Tibial artery (tissue), 4 donors: ENCODE data around the gene GUCY2C.

Experiments used
- DNase-seq, 2 donors: peaks; one replicate each; pipeline ENCODE4 v3.0.0-alpha.2; 2019
- H3K27ac ChIP-seq, 2 donors: fragments of 200-600 bp; sonication (generic) in 1 of 2; 1 replicate in 1 of 2; 2 replicates in 1 of 2; pipeline ENCODE4 v1.5.1; 2018 to 2019; ENCODE audit warnings: mild to moderate bottlenecking in 1 of 2
- H3K27me3 ChIP-seq, 2 donors: fragments of 200-600 bp; sonication (generic) in 1 of 2; one replicate each; pipeline versions ENCODE4 v1.5.1 to v1.6.0; 2016 to 2019
- H3K36me3 ChIP-seq, 3 donors: fragments of 200-600 bp; sonication (generic) in 2 of 3; one replicate each; pipeline ENCODE4 v1.5.1; 2016 to 2019; ENCODE audit warnings: mild to moderate bottlenecking in 2 of 3
- H3K4me1 ChIP-seq, 4 donors: fragments of 200-600 bp; sonication (generic) in 2 of 4; 1 replicate in 3 of 4; 2 replicates in 1 of 4; pipeline ENCODE4 v1.5.1; 2016 to 2019
- H3K4me3 ChIP-seq, 2 donors: fragments of 200-600 bp; sonication (generic) in 1 of 2; 1 replicate in 1 of 2; 2 replicates in 1 of 2; pipeline ENCODE4 v1.5.1; 2018 to 2019; ENCODE audit warnings: mild to moderate bottlenecking in 2 of 2
- H3K9me3 ChIP-seq, 3 donors: fragments of 200-600 bp; sonication (generic) in 1 of 3; one replicate each; pipeline ENCODE4 v1.5.1; 2016 to 2019
- CTCF ChIP-seq, 2 experiments: fragments of 200-600 bp in 1 of 2; fragments of 450-650 bp in 1 of 2; IDR thresholded peaks; one replicate each; pipeline ENCODE4 v1.5.1; 2017 to 2019; ENCODE audit warnings: antibody characterized with exemption in 2 of 2, mild to moderate bottlenecking in 1 of 2, moderate library complexity in 1 of 2
- intact Hi-C: fragments of 100-400 bp; cut with DNase I; formaldehyde crosslinking; loops from one replicate; pipeline ENCODE4 v1.15.0; 2023; ENCODE audit warnings: low total_unique reads

GUCY2C gene

GRCh38 chr12:14638066-14638465 is 58.3 kb downstream of the GUCY2C start:
- Histone ChIP-seq H3K27me3 (no peaks in the 10 kb centered on the region), H3K9me3 (peaks cover 0 to 9% (median 3%) of the 10 kb centered on the region in 3 donors), H3K36me3 (no peaks in the 10 kb centered on the region), H3K4me1 (peaks cover 0 to 10% (median 0%) of the 10 kb centered on the region in 4 donors), H3K27ac (no peak overlapping the region), H3K4me3 (no peak overlapping the region)
- DNase-seq: no peak
- intact Hi-C loops: no loop called here
- no peak for TF ChIP-seq CTCF (IDR thresholded peaks at IDR 0.05)

GRCh38 chr12:14635776-14636175 is 60.6 kb downstream of the GUCY2C start:
- H3K4me1 ChIP-seq: peaks cover 0 to 9% (median 0%) of the 10 kb centered on the region in 4 donors
- H3K27me3 ChIP-seq: no peaks in the 10 kb centered on the region
- no peak overlapping the region for H3K27ac ChIP-seq
- intact Hi-C loops: no loop called here
- peaks cover 0 to 9% (median 3%) of the 10 kb centered on the region in 3 donors for H3K9me3 ChIP-seq
- H3K36me3 ChIP-seq: no peaks in the 10 kb centered on the region
- no peak overlapping the region for H3K4me3 ChIP-seq
- TF ChIP-seq CTCF (IDR thresholded peaks at IDR 0.05): no peak
- DNase-seq: no peak

GRCh38 chr12:14630793-14631192 is 65.6 kb downstream of the GUCY2C start:
- no peak for TF ChIP-seq CTCF (IDR thresholded peaks at IDR 0.05)
- DNase-seq: no peak
- H3K4me1 ChIP-seq: no peaks in the 10 kb centered on the region
- H3K4me3 ChIP-seq: no peak overlapping the region
- no peaks in the 10 kb centered on the region for H3K36me3 ChIP-seq
- H3K9me3 ChIP-seq: peaks cover 0 to under 1% (median 0%) of the 10 kb centered on the region in 3 donors
- H3K27me3 ChIP-seq: no peaks in the 10 kb centered on the region
- H3K27ac ChIP-seq: no peak overlapping the region
- intact Hi-C loops: no loop called here

- peak; percentile 95 to 97 for TF ChIP-seq CTCF (IDR thresholded peaks at IDR 0.05)
- peak; percentile 81 to 83 for DNase-seq
- intact Hi-C loops: no loop called here
- Histone ChIP-seq H3K4me1 (no peaks in the 10 kb centered on the region), H3K27ac (no peak overlapping the region), H3K36me3 (no peaks in the 10 kb centered on the region), H3K27me3 (no peaks in the 10 kb centered on the region), H3K4me3 (no peak overlapping the region), H3K9me3 (no peaks in the 10 kb centered on the region)
Observed at GRCh38 chr12:14629832-14630710, 66.3 kb downstream of the GUCY2C start.

GRCh38 chr12:14628771-14629170 is 67.6 kb downstream of the GUCY2C start:
- intact Hi-C loops: no loop called here
- no peak overlapping the region for H3K27ac ChIP-seq

More at GRCh38 chr12:14628771-14629170, 67.6 kb downstream of the GUCY2C start:
- Histone ChIP-seq H3K27me3 (no peaks in the 10 kb centered on the region), H3K4me1 (no peaks in the 10 kb centered on the region), H3K36me3 (no peaks in the 10 kb centered on the region), H3K4me3 (no peak overlapping the region), H3K9me3 (no peaks in the 10 kb centered on the region)
- no peak for TF ChIP-seq CTCF (IDR thresholded peaks at IDR 0.05)
- DNase-seq: no peak
